GM12878 (cell line): ENCODE measurements around the gene NTRK1. TPM values are rescaled to one million over a fixed set of nuclear protein-coding genes. Genes with fewer than 3 reads are reported as not detected.

ENCODE experiments used
- ATAC-seq: fragments of 200-7000 bp; cut with Tn5 transposase; 3 replicates; pipeline ENCODE4 v1.9.1; 2020; ENCODE audit warnings: mild to moderate bottlenecking, moderate library complexity
- BruUV-seq: library from RNA; stranded (reverse); fragments of 400-500 nt; replicated peaks from 2 replicates; lab custom pipeline; 2021; lab: Mats Ljungman, UMichigan
- CTCF ChIA-PET: fragments of 300-600 bp; sonication (Branson Sonifier 250); formaldehyde crosslinking; extraction: SDS; loops from one replicate; lab custom pipeline; 2021; ENCODE audit warnings: inconsistent platforms; lab: Yijun Ruan, JAX
- POLR2A ChIA-PET: fragments of 350-600 bp; formaldehyde crosslinking; extraction: SDS; loops from one replicate; lab custom pipeline; 2021; ENCODE audit warnings: inconsistent platforms; lab: Charles Lee
- RAD21 ChIA-PET: fragments of 300-600 bp; sonication (Branson Sonifier 250); formaldehyde crosslinking; loops from one replicate; lab custom pipeline; 2023; ENCODE audit warnings: antibody characterized with exemption; ENCODE audit not compliant: unreplicated experiment; lab: Charles Lee
- SMC1A ChIA-PET: fragments of 300-600 bp; sonication (Branson Sonifier 250); formaldehyde crosslinking; loops from one replicate; lab custom pipeline; 2023; ENCODE audit not compliant: unreplicated experiment, uncharacterized antibody; lab: Charles Lee
- DNase-seq: peaks from one replicate; pipeline ENCODE4 v3.0.0-alpha.2; 2011; ENCODE audit warnings: low read depth, low spot score
- FAIRE-seq: peaks from 3 replicates; lab custom pipeline; 2011; peaks lifted over from hg19 to GRCh38; lab: Jason Lieb, UNC
- H2AFZ ChIP-seq: 2 replicates; pipeline ENCODE4 v1.6.0; 2011; ENCODE audit warnings: low read depth, low read length, control low read depth; ENCODE audit not compliant: control insufficient read depth
- H3K27ac ChIP-seq: 2 replicates; pipeline ENCODE4 v1.5.1; 2011; ENCODE audit warnings: control low read depth; ENCODE audit not compliant: control insufficient read depth, insufficient read depth
- H3K27me3 ChIP-seq, 2 experiments: replicated peaks in 1 of 2; 2 replicates each; pipeline versions ENCODE4 v1.6.0 to v1.6.1; 2011; ENCODE audit warnings: low read length in 1 of 2; ENCODE audit not compliant: control insufficient read depth in 2 of 2, insufficient read depth in 2 of 2
- H3K36me3 ChIP-seq, 2 experiments: 2 replicates each; pipeline ENCODE4 v1.5.1; 2011; ENCODE audit warnings: low read length in 1 of 2; ENCODE audit not compliant: control insufficient read depth in 2 of 2, insufficient read depth in 2 of 2
- H3K4me1 ChIP-seq: 2 replicates; pipeline ENCODE4 v1.6.1; 2011; ENCODE audit warnings: mild to moderate bottlenecking, low read length, moderate library complexity, mixed read lengths; ENCODE audit not compliant: control insufficient read depth, insufficient read depth
- H3K4me2 ChIP-seq: 2 replicates; pipeline ENCODE4 v1.6.0; 2011; ENCODE audit warnings: control low read depth; ENCODE audit not compliant: control insufficient read depth, insufficient read depth
- H3K4me3 ChIP-seq: fragments of 200-600 bp; sonication (generic); 2 replicates; pipeline ENCODE4 v1.5.1; 2016
- H3K79me2 ChIP-seq: 2 replicates; pipeline ENCODE4 v1.6.0; 2011; ENCODE audit warnings: low read length; ENCODE audit not compliant: control insufficient read depth, insufficient read depth
- H3K9ac ChIP-seq: 2 replicates; pipeline ENCODE4 v1.8.0; 2011; ENCODE audit warnings: low read length, control low read depth, mixed read lengths; ENCODE audit not compliant: control insufficient read depth, insufficient read depth
- H3K9me3 ChIP-seq: replicated peaks from 3 replicates; pipeline ENCODE4 v1.5.1; 2011; ENCODE audit warnings: mild to moderate bottlenecking, low read length; ENCODE audit not compliant: control insufficient read depth, insufficient read depth
- H4K20me1 ChIP-seq: 2 replicates; pipeline ENCODE4 v1.6.0; 2011; ENCODE audit not compliant: control insufficient read depth, insufficient read depth
- ATF7 ChIP-seq: fragments of 450-650 bp; IDR thresholded peaks from 2 replicates; pipeline ENCODE4 v1.6.1; 2016; ENCODE audit warnings: low read depth, mild to moderate bottlenecking
- CUX1 ChIP-seq: IDR thresholded peaks from 2 replicates; pipeline ENCODE4 v1.6.1; 2012; ENCODE audit warnings: improper control_type of control experiment, low read depth, low read length; ENCODE audit not compliant: insufficient replicate concordance
- KDM1A ChIP-seq: fragments of 200-600 bp; sonication (generic); IDR thresholded peaks from 2 replicates; pipeline ENCODE4 v1.6.1; 2016; ENCODE audit warnings: borderline replicate concordance
- MXI1 ChIP-seq: fragments of 150-350 bp; IDR thresholded peaks from 2 replicates; pipeline ENCODE4 v1.6.1; 2011; ENCODE audit warnings: low read depth, mild to moderate bottlenecking, inconsistent platforms, low read length, improper control_type of control experiment
- MYC ChIP-seq: IDR thresholded peaks from 2 replicates; pipeline ENCODE4 v1.6.1; 2011; ENCODE audit warnings: mild to moderate bottlenecking, low read length, moderate library complexity, inconsistent platforms; ENCODE audit not compliant: insufficient read depth, insufficient replicate concordance, insufficient read length, severe bottlenecking
- POU2F2 ChIP-seq: IDR thresholded peaks from 3 replicates; pipeline ENCODE4 v1.6.1; 2011; ENCODE audit warnings: low read depth, mild to moderate bottlenecking, low read length, borderline replicate concordance
- SPI1 ChIP-seq: IDR thresholded peaks from 2 replicates; pipeline ENCODE4 v1.6.1; 2011; ENCODE audit warnings: low read depth, mild to moderate bottlenecking, low read length, moderate library complexity, borderline replicate concordance; ENCODE audit not compliant: insufficient read depth
- WGBS: methylation state at CpG from one replicate; pipeline ENCODE4 v1.1.6; 2016; ENCODE audit warnings: low lambda C conversion rate; ENCODE audit not compliant: insufficient replicate concordance, insufficient coverage; ENCODE audit errors: missing lambda C conversion rate; 5-methylcytosine and 5-hydroxymethylcytosine counted together
- in situ Hi-C: fragments of 300-500 bp; cut with MboI; formaldehyde crosslinking; loops from 9 replicates; pipeline ENCODE4 v1.14.3; 2018; ENCODE audit warnings: mixed read lengths
- intact Hi-C: fragments of 100-400 bp; cut with micrococcal nuclease; formaldehyde crosslinking; loops from one replicate; pipeline ENCODE4 v1.14.2; 2022; ENCODE audit not compliant: unreplicated experiment
- polyA plus RNA-seq, 11 experiments: library from polyadenylated mRNA; depleted of rRNA in 4 of 11; unstranded in 6 of 11; stranded (reverse) in 5 of 11; fragments of >200 nt; fragmentation: Nextera tagmentation in 4 of 11; fragmentation: Illumina TruSeq in 1 of 11; extraction: Ambion mirVana in 4 of 11; extraction: Trizol in 1 of 11; gene quantifications; 1 replicate in 1 of 11; 2 replicates in 10 of 11; pipeline versions ENCODE4 v1.2.1 to v1.2.3, GENCODE V29; 2011 to 2016; ENCODE audit warnings: inconsistent platforms in 2 of 11, missing spikeins in 2 of 11, low read depth in 1 of 11
- total RNA-seq, 4 experiments: library from RNA; depleted of rRNA in 3 of 4; stranded (reverse); fragments of >200 nt in 3 of 4; fragmentation: Illumina TruSeq in 1 of 4; extraction: Trizol in 1 of 4; gene quantifications; 2 replicates each; pipeline versions ENCODE4 v1.2.1 to v1.2.3, GENCODE V29; 2013 to 2021
- TF ChIP-seq, protein P1 (sequence below): fragments of 450-650 bp; IDR thresholded peaks from 2 replicates; pipeline ENCODE4 v1.6.1; 2017; ENCODE audit warnings: mild to moderate bottlenecking

Gene NTRK1
- total and polyA plus RNA-seq, 10 of the 15 experiments (the other 5 are each of a cell fraction or from before 2014, with no cell fraction given): 0.10 to 0.56 (median 0.40) TPM; not detected in 7

- RAD21 ChIA-PET: interaction anchor here (1.0 to 1.8 kb wide), 3 partner anchors 19 to 130 kb away, joined by 3 to 10 read pairs (median 9); no protein-coding TSS in a partner anchor
Measured at GRCh38 chr1:156856282-156856785, 4.3 kb upstream of the NTRK1 start.

GRCh38 chr1:156857532-156857931 is 3.1 kb upstream of the NTRK1 start:
- H3K27me3 ChIP-seq: peaks cover 11 to 22% of the 10 kb centered on the region in 2 experiments
- no peaks in the 10 kb centered on the region for H4K20me1 ChIP-seq
- RAD21 ChIA-PET: interaction anchor here (1.6 to 7.0 kb wide), 5 partner anchors 9 to 167 kb away, joined by 3 to 115 read pairs (median 113); partner anchors contain the start of genes ISG20L2 and METTL25B
- no peak overlapping the region for H2AFZ ChIP-seq
- POLR2A ChIA-PET: interaction anchor here (1.2 kb wide), 1 partner anchor 163 kb away, joined by 10 read pairs; no protein-coding TSS in a partner anchor
- no peak for ATAC-seq
- intact Hi-C loops (no loop called here), in situ Hi-C loops (no loop called here)
- no peak for DNase-seq
- H3K4me1 ChIP-seq: peaks cover 13% of the 10 kb centered on the region
- no peak overlapping the region for H3K4me2 ChIP-seq
- FAIRE-seq: no peak
- SMC1A ChIA-PET: interaction anchor here (0.7 to 7.6 kb wide), 6 partner anchors 19 to 130 kb away, joined by 3 to 123 read pairs (median 3); partner anchors contain the start of genes ISG20L2 and METTL25B
- 0% methylated on average over 3 of the region's 3 CpGs for WGBS
- H3K36me3 ChIP-seq: no peaks in the 10 kb centered on the region
- CTCF ChIA-PET: interaction anchor here (0.5 to 9.4 kb wide), 10 partner anchors 12 to 167 kb away, joined by 3 to 248 read pairs (median 20); partner anchors contain the start of genes ISG20L2 and METTL25B
- BruUV-seq: no TSS peak
- H3K9ac ChIP-seq: no peak overlapping the region
- H3K4me3 ChIP-seq: no peak overlapping the region
- H3K9me3 ChIP-seq: no peaks in the 10 kb centered on the region
- H3K79me2 ChIP-seq: no peaks in the 10 kb centered on the region
- no peak overlapping the region for H3K27ac ChIP-seq
- TF ChIP-seq POU2F2 (no peak), ATF7 (no peak), KDM1A (no peak), MYC (no peak), CUX1 (no peak)
- TF ChIP-seq, protein P1, sequence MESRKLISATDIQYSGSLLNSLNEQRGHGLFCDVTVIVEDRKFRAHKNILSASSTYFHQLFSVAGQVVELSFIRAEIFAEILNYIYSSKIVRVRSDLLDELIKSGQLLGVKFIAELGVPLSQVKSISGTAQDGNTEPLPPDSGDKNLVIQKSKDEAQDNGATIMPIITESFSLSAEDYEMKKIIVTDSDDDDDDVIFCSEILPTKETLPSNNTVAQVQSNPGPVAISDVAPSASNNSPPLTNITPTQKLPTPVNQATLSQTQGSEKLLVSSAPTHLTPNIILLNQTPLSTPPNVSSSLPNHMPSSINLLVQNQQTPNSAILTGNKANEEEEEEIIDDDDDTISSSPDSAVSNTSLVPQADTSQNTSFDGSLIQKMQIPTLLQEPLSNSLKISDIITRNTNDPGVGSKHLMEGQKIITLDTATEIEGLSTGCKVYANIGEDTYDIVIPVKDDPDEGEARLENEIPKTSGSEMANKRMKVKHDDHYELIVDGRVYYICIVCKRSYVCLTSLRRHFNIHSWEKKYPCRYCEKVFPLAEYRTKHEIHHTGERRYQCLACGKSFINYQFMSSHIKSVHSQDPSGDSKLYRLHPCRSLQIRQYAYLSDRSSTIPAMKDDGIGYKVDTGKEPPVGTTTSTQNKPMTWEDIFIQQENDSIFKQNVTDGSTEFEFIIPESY: no peak

More at GRCh38 chr1:156856282-156856785, 4.3 kb upstream of the NTRK1 start:
- no peak overlapping the region for H3K27ac ChIP-seq
- no peak overlapping the region for H3K9ac ChIP-seq
- peaks cover 11 to 18% of the 10 kb centered on the region in 2 experiments for H3K27me3 ChIP-seq
- H2AFZ ChIP-seq: no peak overlapping the region
- ChIA-PET POLR2A (no interaction called here), SMC1A (interaction anchor here (1.4 to 7.6 kb wide), 4 partner anchors 18 to 129 kb away, joined by 3 to 123 read pairs (median 12); partner anchors contain the start of genes ISG20L2 and METTL25B), CTCF (interaction anchor here (0.9 to 9.4 kb wide), 8 partner anchors 13 to 166 kb away, joined by 4 to 248 read pairs (median 8); partner anchors contain the start of genes ISG20L2 and METTL25B)
- H3K4me1 ChIP-seq: peaks cover 13% of the 10 kb centered on the region; the same call in 1 of the 2 replicates
- FAIRE-seq (no peak), ATAC-seq (no peak), DNase-seq (no peak)
- H3K36me3 ChIP-seq: no peaks in the 10 kb centered on the region
- H3K79me2 ChIP-seq: no peaks in the 10 kb centered on the region
- in situ Hi-C loops (no loop called here), intact Hi-C loops (no loop called here)
- TF ChIP-seq MXI1 (no peak), SPI1 (peak; percentile 54; the same call in 1 of the 2 replicates)
- H3K9me3 ChIP-seq: no peaks in the 10 kb centered on the region
- no TSS peak for BruUV-seq
- no peak overlapping the region for H3K4me3 ChIP-seq
- 27% methylated on average over 3 of the region's 3 CpGs for WGBS
- H4K20me1 ChIP-seq: no peaks in the 10 kb centered on the region
- H3K4me2 ChIP-seq: no peak overlapping the region
